SKM-1 treated with dmso at 0.1 percent for 144 hours (cell line): Measurements from ENCODE around the gene CCDC68.

Experiments
- DNase-seq: peaks from one replicate; lab custom pipeline; 2025; ENCODE audit not compliant: unreplicated experiment; lab: John Stamatoyannopoulos, UW

The CCDC68 gene

DNA sequence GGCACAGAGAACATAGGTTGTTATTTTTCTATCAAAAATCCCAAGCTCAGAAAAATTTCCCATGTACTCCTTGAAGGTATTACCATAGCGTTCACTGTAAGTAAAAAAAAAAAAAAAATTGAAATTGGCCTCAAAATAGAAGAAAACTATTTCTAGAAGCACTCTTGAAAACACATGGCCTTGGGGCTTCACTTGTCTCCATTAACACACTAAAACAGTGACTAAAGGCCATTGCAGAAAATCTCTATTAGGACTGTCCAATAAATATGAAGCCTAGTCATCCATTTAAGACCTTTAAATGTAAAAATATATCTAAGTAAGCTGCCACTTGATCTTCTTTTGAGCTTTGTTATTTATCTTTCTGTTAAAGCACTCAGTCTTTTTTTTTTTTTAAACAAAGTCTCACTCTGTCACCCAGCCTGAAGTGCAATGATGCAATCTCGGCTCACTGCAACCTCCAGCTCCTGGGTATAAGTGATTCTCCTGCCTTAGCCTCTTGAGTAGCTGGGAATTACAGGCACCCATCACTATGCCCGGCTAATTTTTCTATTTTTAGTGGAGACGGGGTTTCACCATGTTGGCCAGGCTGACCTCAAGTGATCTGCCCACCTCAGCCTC lies 35.8 kb downstream of the CCDC68 start:
- no peak for DNase-seq

DNA sequence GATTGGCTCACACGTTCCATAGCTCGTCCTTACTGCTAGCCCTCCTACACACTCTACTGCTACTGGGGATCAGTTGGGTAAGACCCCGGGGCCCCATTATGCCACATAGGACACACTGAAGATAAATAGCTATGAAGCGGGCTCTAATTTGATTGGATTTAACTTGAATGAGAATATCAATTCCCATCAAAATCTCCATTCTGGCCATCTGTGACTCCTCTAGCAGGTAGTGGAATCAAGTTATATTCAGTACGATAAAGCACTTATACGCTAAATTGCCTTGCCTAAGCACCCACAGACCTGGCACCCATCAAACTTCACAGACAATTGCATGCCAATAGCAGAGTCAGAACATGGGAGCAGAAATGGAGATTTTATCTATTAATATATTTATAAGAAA lies 39.8 kb downstream of the CCDC68 start:
- DNase-seq, result no peak

DNA sequence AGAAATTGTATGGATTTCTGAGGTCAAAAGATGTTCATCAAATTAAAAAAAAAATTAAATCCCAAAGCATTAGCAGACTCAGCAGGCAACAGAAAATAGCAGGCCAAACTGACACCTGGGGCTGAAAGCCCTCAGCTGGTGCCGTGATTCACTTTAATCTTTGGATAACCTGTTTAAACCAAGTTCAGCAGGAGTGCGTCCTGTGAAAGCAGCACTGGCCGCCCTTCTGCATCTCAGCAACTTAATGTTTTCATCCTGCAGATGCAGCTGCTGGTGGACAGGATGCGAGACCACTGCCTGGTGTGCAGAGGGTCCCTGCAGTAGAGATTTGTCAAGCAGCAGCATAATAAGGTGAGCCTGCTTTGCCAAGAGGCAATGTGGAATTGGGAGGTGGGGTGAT lies 41.2 kb downstream of the CCDC68 start:
- DNase-seq, result no peak

DNA sequence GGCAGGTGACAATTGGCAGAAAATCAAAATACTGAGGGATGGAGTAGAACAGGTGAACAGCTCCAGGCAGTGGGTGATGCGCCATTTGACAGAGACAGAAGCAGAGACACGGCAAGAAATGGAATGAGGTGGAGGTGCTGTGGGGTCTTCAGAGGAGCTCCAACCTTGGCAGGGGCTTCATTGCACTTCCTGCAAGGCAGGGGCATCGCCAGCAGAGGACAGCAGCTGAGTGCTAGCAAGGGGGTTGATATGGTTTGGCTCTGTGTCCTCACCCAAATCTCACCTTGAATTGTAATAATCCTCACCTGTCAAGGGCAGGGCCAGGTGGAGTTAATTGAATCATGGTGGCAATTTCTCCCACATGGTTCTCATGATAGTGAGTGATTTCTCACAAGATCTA lies 42.8 kb downstream of the CCDC68 start:
- DNase-seq, result no peak

DNA sequence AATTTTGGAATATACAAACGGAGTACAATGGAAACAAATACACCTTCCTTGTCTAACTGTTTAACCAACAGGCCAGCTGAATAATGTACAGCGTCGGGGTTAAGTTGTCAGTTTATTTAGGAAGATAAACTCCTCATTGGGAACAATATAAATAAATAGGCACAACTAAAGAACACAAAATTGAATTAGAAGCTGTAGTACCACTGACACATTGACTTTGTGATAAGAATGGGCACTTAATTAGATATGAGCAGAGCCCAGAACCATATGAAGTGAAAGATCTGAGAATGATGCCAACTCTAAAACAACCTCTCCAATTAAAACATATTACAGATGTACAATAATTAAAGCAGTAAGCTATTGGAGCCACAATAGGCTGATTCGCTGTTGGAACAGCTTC lies 44.4 kb downstream of the CCDC68 start:
- no peak for DNase-seq

DNA sequence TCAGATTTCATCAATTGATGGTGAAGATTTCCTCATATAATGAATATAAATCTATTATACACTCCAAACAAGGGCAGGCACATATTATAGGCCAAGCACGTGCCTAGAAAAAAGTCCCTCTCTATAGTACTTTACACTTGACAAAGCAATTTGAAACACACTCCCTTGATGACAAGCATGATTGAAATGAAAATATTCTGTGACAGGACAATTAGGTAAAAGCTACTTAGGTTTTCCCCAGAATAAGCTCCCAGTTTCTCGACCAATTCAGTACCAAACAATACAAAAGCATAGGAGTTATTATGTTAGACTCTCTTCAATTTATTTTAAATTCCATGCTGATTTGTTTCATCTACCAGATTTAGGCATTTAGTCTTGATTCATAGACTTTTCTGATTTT lies 47.7 kb downstream of the CCDC68 start:
- no peak for DNase-seq

DNA sequence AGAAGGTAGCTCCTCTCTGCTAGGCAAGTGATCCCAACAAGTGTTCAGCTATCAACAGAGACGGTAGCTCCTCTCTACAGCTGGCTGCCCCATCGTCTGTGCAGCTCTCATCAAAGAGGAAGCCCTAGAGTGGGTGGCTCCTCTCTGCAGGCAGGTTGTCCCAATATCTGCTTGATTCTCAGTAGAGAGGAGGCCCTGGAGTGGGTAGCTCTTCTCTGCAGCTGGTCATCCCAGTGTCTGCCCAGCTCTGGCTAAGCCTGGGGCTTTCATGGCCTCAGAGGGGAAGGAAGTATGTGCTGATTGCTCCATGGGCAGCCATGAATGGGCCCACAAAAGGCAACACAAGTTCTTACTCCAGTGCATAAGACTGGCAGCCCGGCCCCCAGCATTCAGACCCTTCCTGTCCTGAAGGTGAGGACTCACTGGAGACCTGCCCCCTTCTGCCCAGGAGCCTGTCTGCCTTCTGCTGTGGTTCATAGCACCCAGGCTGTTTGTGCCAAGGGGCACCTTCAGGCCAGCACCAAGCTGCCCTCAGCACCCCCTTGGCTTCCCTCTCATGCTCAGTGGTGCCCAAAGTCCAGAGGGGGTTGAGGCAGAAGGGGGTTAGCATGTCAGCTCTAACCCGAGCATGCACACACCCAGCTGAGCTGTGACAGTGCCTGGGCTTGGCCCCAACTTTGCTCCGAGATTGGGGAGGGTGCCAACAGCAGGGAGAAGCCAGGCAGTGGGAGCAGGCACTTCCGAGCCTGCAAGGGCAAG lies 48.9 kb downstream of the CCDC68 start:
- DNase-seq, result no peak

DNA sequence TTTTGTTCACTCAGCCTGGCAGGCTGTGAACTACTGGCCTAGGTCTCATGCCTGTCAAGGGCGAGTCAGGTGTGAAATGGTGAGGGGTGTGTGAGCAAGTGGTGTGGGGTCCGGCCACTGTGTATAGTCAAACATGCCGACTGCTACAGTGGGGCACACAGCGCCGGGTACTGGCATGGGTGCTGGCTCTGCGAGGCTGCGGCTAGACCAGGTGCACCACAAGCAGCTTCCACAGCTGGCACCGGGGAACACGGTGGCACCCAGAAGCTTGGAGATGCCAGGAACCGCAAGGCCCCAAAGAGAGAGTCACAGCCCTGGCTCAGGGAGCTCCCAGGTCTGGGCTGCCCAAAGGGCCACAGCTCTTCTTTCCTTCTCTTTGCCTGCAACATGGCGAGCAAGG lies 49.7 kb downstream of the CCDC68 start:
- DNase-seq, result no peak

DNA sequence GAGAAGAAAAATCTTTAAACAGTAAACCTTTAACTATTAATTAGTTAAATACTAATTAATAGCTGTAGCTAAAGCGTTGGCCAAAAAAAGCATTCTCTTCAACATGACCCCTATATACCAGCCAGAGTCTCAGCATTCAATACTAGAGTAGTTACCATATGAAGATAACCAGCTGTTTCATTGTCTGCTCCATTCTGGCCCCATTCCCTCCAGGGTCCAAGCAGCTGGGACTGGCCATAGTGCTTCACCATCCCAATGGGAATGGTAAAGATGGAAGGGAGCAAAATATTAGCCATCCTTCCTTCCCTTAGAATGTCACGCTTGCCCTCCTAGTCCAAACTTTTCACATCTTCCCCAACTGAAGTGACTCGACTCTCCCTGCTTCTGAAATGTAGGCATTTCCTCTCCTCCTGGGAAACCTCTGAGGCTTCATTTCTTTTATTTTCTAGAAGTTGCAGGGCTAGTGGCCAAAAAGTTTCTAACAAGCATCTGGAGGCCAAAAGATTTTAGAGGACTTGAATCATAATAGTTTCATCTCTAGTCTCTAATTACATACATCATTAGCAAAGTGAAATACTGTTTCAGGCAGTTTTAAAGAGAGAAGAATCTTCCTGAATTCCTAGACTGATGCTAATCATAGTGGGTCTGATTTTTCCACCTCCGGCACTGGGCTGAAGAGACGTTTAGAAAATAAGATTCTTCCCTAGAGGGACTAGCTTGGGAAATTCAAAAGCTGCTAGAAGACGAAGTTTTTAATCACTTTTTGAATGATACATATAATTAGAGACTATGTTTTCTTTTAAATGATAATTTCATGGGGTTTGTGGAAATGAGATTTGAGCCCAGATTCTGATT lies 52.7 kb downstream of the CCDC68 start:
- DNase-seq, result no peak

DNA sequence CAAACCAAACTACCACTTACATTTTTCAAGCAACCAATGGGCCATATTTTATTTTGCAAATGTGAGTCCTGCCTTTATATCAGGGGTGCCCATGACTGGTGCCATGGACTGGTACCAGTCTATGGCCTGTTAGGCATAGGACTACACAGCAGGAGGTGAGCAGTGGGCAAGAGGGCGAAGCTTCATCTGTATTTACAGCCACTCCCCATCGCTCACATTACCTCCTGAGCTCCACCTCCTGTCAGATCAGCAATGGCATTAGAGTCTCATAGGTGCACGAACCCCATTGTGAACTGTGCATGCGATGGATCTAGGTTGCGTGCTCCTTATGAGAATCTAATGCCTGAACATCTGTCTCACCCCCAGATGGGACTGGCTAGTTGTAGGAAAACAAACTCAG lies 53.6 kb downstream of the CCDC68 start:
- no peak for DNase-seq

DNA sequence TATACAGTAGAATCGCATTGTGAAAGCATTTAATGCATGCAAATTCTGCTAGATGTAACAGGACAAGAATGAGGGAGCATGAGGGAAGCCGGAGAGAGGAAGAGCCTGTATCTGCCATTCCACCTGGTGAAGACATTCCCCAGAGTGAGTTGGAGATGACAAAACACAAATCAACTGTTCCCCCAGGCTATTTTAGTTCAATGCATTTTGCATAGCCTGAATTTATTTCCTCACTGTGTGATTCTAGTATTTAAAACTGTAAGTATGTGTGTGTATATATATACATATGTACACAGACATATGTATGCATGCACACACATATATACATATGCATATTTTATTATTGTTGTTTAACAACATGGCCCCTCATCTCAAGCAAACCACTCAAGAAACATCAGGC lies 54.7 kb downstream of the CCDC68 start:
- DNase-seq, result no peak

DNA sequence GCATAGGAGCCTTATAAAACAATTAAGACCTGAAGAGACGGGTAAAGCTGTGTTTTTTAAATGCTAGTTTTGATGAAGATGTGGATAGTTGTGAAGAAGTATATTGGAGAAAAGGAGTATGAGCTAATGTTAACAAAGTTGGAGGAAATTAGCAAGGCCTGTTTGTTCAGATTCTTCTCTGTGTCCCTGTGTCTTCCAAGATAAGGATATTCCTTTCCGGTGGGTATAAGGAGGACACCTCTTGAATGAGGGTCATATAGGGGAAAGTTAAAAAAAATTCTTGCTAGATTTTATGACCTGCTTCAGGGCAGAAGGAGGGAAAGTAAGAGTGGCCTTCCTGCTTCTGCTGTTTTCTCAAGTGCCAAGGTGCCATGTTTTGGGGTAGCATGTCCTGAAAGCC lies 59.0 kb downstream of the CCDC68 start:
- no peak for DNase-seq

DNA sequence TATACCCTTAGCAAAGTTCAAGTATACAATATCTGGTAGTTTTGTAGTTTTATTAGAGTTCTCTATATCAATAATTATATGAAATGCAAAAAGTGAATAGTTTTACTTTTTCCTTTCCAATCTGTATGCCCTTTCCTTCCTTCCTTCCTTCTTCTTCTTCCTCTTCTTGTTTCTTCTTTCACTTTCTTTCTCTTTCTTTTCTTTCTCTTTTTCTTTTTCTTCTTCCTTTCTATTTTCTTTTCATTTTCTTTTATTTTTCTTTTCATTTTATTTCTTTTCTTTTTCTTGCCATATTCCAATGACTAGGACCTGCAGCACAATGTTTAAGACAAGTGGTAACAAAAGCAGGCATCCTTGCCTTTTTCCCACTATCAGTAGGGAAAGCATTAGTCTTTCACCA lies 59.8 kb downstream of the CCDC68 start:
- DNase-seq, result no peak

DNA sequence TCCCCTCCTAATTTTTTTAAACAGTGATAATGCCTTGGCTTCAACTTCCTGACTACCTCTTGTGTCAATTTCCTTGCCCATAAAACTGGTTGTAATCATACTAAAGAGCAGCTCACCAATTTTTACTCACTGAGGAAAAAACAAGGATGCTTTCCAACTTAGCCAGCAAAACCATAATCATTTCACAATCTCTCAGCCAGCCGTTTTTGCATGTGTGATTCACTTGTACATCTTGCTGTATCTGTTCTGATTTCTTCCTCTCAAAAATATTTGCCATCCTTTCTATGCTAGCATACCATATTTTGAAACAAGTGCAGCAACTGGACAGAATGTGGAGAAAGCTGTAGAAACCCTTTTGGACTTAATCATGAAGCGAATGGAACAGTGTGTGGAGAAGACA lies 70.3 kb downstream of the CCDC68 start:
- no peak for DNase-seq

DNA sequence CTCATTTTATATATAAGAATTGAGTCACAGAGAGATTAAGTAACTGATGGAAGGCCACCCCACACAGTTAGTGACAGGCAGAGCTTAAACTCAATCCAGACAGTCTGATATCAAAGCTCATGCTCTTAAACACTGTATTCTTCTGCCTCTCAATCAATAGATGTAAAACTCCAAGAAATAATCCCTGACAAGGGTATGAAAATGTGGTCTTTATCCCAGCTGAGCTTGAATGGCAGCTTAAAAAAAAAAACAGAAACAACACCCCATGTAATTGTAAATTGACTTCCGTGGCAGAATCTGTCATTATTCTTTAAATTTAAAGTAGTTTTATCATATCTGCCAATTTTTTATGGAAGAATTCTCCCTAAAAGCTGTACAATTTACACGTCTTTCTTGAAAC lies 70.9 kb downstream of the CCDC68 start:
- DNase-seq, result no peak

DNA sequence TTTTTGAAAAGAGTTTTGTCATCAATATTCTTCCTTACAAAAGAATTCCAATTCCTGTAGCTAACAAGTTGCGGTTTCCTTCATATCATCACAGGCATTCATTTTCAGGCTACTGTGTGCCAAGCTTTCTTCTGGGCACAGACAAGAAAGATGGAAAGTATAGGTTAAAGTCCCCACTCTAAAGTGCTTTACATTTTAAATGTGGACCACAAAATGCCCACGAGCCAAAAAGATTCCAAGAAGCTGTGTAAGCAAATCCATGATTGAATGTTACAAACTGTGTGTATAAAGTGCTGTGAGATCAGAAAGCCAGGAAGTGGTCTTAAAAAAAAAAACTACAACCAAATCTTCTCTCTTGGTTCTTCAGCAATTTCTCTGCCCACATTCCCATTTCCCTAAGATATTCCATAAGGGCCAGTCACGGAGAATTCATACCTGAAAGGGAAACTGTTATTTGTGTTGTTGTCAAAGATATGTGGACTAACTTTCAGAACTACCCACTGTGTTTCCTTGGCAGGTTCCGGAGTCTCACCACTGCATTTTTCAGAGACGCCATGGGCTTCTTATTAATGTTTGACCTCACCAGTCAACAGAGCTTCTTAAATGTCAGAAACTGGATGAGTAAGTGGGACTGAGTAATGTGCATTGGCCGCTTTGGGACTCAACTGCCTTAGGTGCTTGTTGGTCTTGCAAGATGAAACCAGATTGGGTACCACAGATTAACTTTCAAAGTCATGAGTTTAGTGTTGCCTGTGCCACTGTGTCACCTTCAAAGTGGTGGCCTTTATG lies 75.3 kb downstream of the CCDC68 start:
- no peak for DNase-seq

DNA sequence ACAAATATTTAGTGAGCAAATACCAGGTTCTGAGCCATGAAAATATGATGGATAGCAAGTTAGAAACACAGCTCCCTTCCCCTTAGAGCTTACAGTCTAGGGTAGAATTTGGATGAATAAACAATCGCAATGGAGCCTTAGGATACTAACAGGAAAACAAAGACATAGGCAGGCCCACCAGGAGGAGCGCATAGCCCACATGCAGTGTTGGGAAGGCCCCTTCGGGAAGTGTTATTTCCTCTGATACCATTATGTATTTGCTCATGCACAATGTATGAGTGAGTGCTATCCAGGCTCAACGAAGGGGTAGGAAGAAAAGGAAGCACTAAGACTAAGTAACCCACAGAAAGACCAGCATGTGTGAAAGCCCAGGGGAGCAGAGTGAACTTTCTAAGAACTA lies 76.9 kb downstream of the CCDC68 start:
- no peak for DNase-seq

DNA sequence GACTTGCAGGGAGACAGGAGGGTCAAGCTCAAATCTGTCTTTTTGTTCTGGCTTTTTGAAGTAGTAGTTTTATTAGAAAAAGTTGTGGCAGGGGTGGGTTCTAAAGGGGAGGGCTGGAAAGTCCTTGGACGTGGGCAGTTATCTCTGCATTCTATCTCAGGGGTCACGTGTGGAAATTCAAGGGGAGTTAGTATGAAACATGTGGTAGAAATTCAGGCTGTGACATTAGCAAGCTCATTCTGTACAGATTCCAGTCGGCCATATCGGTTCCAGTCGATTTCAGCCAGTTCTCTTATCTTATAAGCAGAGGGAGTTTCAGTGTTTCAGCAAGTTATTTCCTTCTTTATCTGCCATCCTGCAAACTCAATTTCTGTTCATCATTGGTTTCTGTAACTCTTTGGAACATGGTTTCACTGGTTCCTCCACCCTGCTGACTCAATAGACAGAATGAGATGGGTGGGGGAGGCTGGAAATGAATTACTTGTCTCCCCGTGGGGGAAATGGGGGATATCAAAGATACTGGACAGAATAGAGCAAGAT lies 78.0 kb downstream of the CCDC68 start:
- no peak for DNase-seq

DNA sequence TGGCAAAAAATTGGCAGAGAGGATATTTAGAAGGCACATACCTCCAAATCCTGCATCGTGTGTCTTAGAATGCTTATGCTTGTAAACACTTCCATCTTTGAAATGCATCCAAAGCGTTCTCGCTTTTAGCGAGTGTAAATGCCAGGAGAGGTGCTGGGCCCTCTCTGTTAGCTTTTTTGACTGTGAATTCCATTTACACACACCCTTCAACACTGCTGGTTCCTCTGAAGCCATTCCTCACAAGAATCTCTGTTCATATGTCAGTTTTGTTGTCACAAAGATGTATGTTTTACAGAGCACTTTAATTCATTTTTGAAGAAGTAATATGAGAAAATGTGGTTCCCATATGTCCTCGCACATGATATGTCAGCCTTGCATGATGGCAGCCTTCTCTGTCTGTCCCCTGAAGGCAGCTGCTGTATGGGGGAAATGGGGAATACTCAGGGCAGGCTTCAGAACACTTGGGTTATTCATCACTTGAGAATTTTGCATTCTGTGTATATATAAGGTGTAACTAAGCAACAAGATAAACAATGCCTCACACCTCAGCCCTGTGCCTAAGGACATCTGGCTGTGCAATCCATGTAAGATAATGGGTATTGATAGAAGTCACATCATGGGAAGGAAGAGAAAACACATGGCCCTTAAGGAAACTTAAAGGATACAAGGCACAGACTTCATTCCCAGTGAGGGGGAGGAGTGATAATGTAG lies 78.7 kb downstream of the CCDC68 start:
- DNase-seq, result no peak

DNA sequence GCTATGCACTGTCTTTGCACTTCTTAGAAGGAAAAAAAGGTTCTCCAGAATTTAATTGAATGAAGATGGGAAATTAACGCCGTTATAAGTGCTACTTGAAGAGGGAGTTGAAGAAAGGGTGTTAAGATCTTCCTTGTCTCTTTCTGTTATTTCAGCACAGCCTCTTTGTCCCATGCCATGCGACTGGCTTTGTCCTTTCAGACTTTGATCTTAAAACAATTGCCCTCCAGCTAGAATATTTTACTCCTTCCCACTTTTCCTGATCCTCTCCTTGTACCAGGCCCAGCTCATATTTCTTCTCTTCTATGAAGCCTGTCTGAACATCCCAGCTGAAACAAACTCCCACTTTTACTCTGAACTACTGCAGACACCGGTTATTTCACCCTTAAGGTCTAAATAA lies 79.6 kb downstream of the CCDC68 start:
- no peak for DNase-seq
